Liver (tissue), 3 donors: Measurements from ENCODE around the gene CCL27.

ENCODE experiments used
- ATF3 ChIP-seq: IDR thresholded peaks from 2 replicates; pipeline ENCODE4 v1.6.1; 2016; ENCODE audit warnings: antibody characterized with exemption
- CTCF ChIP-seq: fragments of 150-350 bp; IDR thresholded peaks from 2 replicates; pipeline ENCODE4 v1.5.1; 2017; ENCODE audit warnings: improper control_type of control experiment, low read depth, low read length; ENCODE audit not compliant: missing input control
- EGR1 ChIP-seq, 2 donors: IDR thresholded peaks; 2 replicates each; pipeline ENCODE4 v1.6.1; 2016 to 2018; ENCODE audit warnings: antibody characterized with exemption in 2 of 2, low read depth in 2 of 2
- GABPA ChIP-seq, 2 donors: IDR thresholded peaks in 1 of 2; conservative IDR thresholded peaks in 1 of 2; 2 replicates each; pipeline ENCODE4 v1.6.1; 2016; ENCODE audit warnings: antibody characterized with exemption in 2 of 2, mild to moderate bottlenecking in 1 of 2, moderate library complexity in 1 of 2
- NR2F2 ChIP-seq: IDR thresholded peaks from 2 replicates; pipeline ENCODE4 v1.6.1; 2016; ENCODE audit warnings: antibody characterized with exemption
- donor health status: healthy.
- donor health status: healthy.

- no peak for TF ChIP-seq CTCF
- TF ChIP-seq EGR1 (IDR thresholded peaks at IDR 0.05; ENCODE audit: low read depth in 2 of 2): no peak
- no peak for TF ChIP-seq ATF3
- TF ChIP-seq GABPA (IDR thresholded peaks at IDR 0.05 in 1 of 2, conservative IDR thresholded peaks at IDR 0.05 in 1 of 2): peak in 1 of 2 donors; percentile 27
- no peak for TF ChIP-seq NR2F2
These were observed 31.9 kb downstream of the CCL27 start for GRCh38 chr9:34630402-34631154.
